ENCODE data around the gene BCAP31. TPM values are rescaled to one million over a fixed set of nuclear protein-coding genes. Genes with fewer than 3 reads are reported as not detected.
A peak's percentile ranks its signal among the peaks of the same experiment; 100 is the strongest.

Gene BCAP31
- total and polyA plus RNA-seq, 2 of the 13 experiments (the other 11 are each of a cell fraction or from before 2014, with no cell fraction given), result 139 to 178 TPM

- TF ChIP-seq TFE3 (CRISPR knock-in tag; IDR thresholded peaks at IDR 0.05) (0 out of 2 replicates have a peak, but pooled peaks have one; percentile 12), PPARG (CRISPR knock-in tag; conservative IDR thresholded peaks at IDR 0.05) (no peak), ZNF709 (CRISPR knock-in tag; IDR thresholded peaks at IDR 0.05) (no peak), POLR2G (IDR thresholded peaks at IDR 0.05; ENCODE audit: low read depth, low read length) (peak; percentile 90), ZNF143 (CRISPR knock-in tag; IDR thresholded peaks at IDR 0.05) (no peak), ZNF326 (CRISPR knock-in tag; IDR thresholded peaks at IDR 0.05; ENCODE audit: borderline replicate concordance) (no peak), ZNF121 (CRISPR knock-in tag; IDR thresholded peaks at IDR 0.05) (no peak), AHR (CRISPR knock-in tag; IDR thresholded peaks at IDR 0.05) (no peak), ZNF367 (CRISPR knock-in tag; IDR thresholded peaks at IDR 0.05; ENCODE audit: borderline replicate concordance) (no peak), XRCC5 (optimal IDR thresholded peaks at IDR 0.05; ENCODE audit: low read length) (no peak), CREB1 (IDR thresholded peaks at IDR 0.05) (no peak), CREB1 (CRISPR knock-in tag; IDR thresholded peaks at IDR 0.05) (no peak), ZFP82 (CRISPR knock-in tag; IDR thresholded peaks at IDR 0.05; ENCODE audit: borderline replicate concordance) (no peak), ZNF335 (CRISPR knock-in tag; IDR thresholded peaks at IDR 0.05) (no peak), SMAD1 (CRISPR knock-in tag; IDR thresholded peaks at IDR 0.05; ENCODE audit: borderline replicate concordance, low read depth) (no peak), CBX5 (CRISPR knock-in tag; IDR thresholded peaks at IDR 0.05; ENCODE audit: borderline replicate concordance) (no peak), EED (CRISPR knock-in tag; IDR thresholded peaks at IDR 0.05) (no peak), YEATS4 (CRISPR knock-in tag; IDR thresholded peaks at IDR 0.05; ENCODE audit: borderline replicate concordance) (no peak), TFDP2 (CRISPR knock-in tag; IDR thresholded peaks at IDR 0.05) (no peak), ZNF574 (CRISPR knock-in tag; IDR thresholded peaks at IDR 0.05) (peak; percentile 85), ZNF878 (CRISPR knock-in tag; IDR thresholded peaks at IDR 0.05) (no peak), ZBTB2 (CRISPR knock-in tag; IDR thresholded peaks at IDR 0.05; ENCODE audit: low read depth) (peak; percentile 89), PBX3 (CRISPR knock-in tag; IDR thresholded peaks at IDR 0.05; ENCODE audit: borderline replicate concordance) (no peak)
Measured at GRCh38 chrX:153724252-153725038, at the start of gene BCAP31, which contains the start of gene ABCD1 (continued).

All from HepG2 (cell line).